HG03025 (cell line): Measurements from ENCODE around the gene KASH5.
A peak's percentile ranks its signal among the peaks of the same experiment; 100 is the strongest.
"Not testable (repeated sequence)": the region's sequence is repeated elsewhere in the genome, so short reads cannot be mapped to it uniquely, and the experiment has no call there.

Source experiments
- ATAC-seq: cut with Tn5 transposase; IDR thresholded peaks from one replicate; pipeline ENCODE4 v1.9.1; 2021; ENCODE audit warnings: mild to moderate bottlenecking, moderate library complexity; ENCODE audit not compliant: unreplicated experiment, low FRiP score

The KASH5 gene

GRCh38 chr19:49451430-49452181, 63.6 kb downstream of the KASH5 start, which contains the start of gene PIH1D1:
PIH1D1 (minus strand) TSS chr19:49451814; CDS start chr19:49451574, 240 bp downstream.
- ATAC-seq = peak; percentile 49

- peak; percentile 76 for ATAC-seq
Measured at GRCh38 chr19:49453013-49453756, 65.1 kb downstream of the KASH5 start, which contains the start of gene ALDH16A1. ALDH16A1 (plus strand) TSS chr19:49453225; CDS start chr19:49453332, 107 bp downstream.

- ATAC-seq = no peak
Measured at GRCh38 chr19:49453757-49454240, 65.8 kb downstream of the KASH5 start.

- no peak for ATAC-seq
Measured at GRCh38 chr19:49455773-49456172, 67.7 kb downstream of the KASH5 start.

GRCh38 chr19:49456326-49456725, 68.3 kb downstream of the KASH5 start:
- ATAC-seq = no peak

- no peak for ATAC-seq
Measured at GRCh38 chr19:49458567-49458903, 70.5 kb downstream of the KASH5 start.

GRCh38 chr19:49459388-49459787, 71.3 kb downstream of the KASH5 start:
- ATAC-seq = no peak

GRCh38 chr19:49461130-49461529, 73.1 kb downstream of the KASH5 start:
- not testable (repeated sequence) for ATAC-seq

- no peak for ATAC-seq
Measured at GRCh38 chr19:49461656-49462055, 73.6 kb downstream of the KASH5 start.

GRCh38 chr19:49462492-49462891, 74.4 kb downstream of the KASH5 start:
- ATAC-seq = no peak

GRCh38 chr19:49463960-49464740, 76.1 kb downstream of the KASH5 start:
- no peak for ATAC-seq

- ATAC-seq = no peak
Measured at GRCh38 chr19:49465371-49465770, 77.3 kb downstream of the KASH5 start.
